ENCODE results near the gene RPA3.

DNA sequence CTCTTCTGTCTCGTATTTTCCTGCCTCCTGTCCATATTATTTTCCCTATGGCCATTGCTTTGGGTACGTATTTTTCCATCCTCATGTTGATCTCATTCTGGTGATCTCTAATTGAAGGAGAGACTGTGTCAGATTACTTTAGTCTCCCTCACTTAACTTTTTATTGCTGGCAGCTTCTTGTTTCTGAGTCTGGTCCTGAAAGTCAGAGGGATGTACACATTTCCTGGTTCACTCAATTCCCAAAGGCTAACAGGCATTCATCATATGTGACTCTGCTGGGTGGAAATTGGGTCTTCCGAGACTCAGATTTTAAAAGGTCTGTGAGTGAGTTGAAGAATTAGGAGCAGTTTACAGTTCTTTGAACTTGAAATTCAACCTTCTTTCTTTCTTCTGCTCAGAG is 66.9 kb downstream of the RPA3 start:
- TF ChIP-seq, protein P1, sequence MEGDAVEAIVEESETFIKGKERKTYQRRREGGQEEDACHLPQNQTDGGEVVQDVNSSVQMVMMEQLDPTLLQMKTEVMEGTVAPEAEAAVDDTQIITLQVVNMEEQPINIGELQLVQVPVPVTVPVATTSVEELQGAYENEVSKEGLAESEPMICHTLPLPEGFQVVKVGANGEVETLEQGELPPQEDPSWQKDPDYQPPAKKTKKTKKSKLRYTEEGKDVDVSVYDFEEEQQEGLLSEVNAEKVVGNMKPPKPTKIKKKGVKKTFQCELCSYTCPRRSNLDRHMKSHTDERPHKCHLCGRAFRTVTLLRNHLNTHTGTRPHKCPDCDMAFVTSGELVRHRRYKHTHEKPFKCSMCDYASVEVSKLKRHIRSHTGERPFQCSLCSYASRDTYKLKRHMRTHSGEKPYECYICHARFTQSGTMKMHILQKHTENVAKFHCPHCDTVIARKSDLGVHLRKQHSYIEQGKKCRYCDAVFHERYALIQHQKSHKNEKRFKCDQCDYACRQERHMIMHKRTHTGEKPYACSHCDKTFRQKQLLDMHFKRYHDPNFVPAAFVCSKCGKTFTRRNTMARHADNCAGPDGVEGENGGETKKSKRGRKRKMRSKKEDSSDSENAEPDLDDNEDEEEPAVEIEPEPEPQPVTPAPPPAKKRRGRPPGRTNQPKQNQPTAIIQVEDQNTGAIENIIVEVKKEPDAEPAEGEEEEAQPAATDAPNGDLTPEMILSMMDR (IDR thresholded peaks at IDR 0.05; ENCODE audit: low read depth, low read length, poor library complexity, severe bottlenecking): no peak
- no peak for TF ChIP-seq EZH2phosphoT487 (IDR thresholded peaks at IDR 0.05; ENCODE audit: borderline replicate concordance, low read length)

All from DOHH2 (cell line).